DND-41 (cell line): ENCODE measurements around the gene SLC43A1.

Source experiments
- ATAC-seq: fragments of 200-7000 bp; cut with Tn5 transposase; 3 replicates; pipeline ENCODE4 v1.9.1; 2021; ENCODE audit warnings: low read depth; ENCODE audit not compliant: insufficient read depth
- DNase-seq: peaks from one replicate; pipeline ENCODE4 v3.0.0-alpha.2; 2020
- H2AFZ ChIP-seq: 2 replicates; pipeline ENCODE4 v1.6.0; 2012; ENCODE audit warnings: low read depth, low read length
- H3K27ac ChIP-seq: 2 replicates; pipeline ENCODE4 v1.5.1; 2012; ENCODE audit warnings: low read length, inconsistent platforms
- H3K27me3 ChIP-seq: fragments of 200-600 bp; sonication (generic); 2 replicates; pipeline ENCODE4 v1.6.0; 2012; ENCODE audit warnings: low read length, mild to moderate bottlenecking, inconsistent platforms; ENCODE audit not compliant: insufficient read depth, poor library complexity
- H3K36me3 ChIP-seq: 2 replicates; pipeline ENCODE4 v1.5.1; 2012; ENCODE audit warnings: low read length, inconsistent platforms; ENCODE audit not compliant: insufficient read depth
- H3K4me1 ChIP-seq: 2 replicates; pipeline ENCODE4 v1.5.1; 2012; ENCODE audit warnings: mild to moderate bottlenecking, low read length; ENCODE audit not compliant: insufficient read depth
- H3K4me2 ChIP-seq: 2 replicates; pipeline ENCODE4 v1.6.0; 2012; ENCODE audit warnings: mild to moderate bottlenecking, moderate library complexity, low read length, inconsistent platforms; ENCODE audit not compliant: insufficient read depth
- H3K4me3 ChIP-seq, 2 experiments: fragments of 200-600 bp in 1 of 2; shearing (Covaris generic) in 1 of 2; 2 replicates each; pipeline ENCODE4 v1.5.1; 2012 to 2016; ENCODE audit warnings: inconsistent platforms in 2 of 2, low read length in 2 of 2, mild to moderate bottlenecking in 2 of 2, low read depth in 1 of 2, moderate library complexity in 1 of 2
- H3K79me2 ChIP-seq: 2 replicates; pipeline ENCODE4 v1.6.0; 2012; ENCODE audit warnings: low read length, inconsistent platforms; ENCODE audit not compliant: insufficient read depth
- H3K9ac ChIP-seq: 2 replicates; pipeline ENCODE4 v1.6.0; 2012; ENCODE audit warnings: low read depth, mild to moderate bottlenecking, inconsistent platforms, low read length, moderate library complexity
- H3K9me3 ChIP-seq: 2 replicates; pipeline ENCODE4 v1.5.1; 2012; ENCODE audit warnings: low read length, moderate library complexity, mild to moderate bottlenecking, inconsistent platforms; ENCODE audit not compliant: insufficient read depth, severe bottlenecking
- H4K20me1 ChIP-seq: 2 replicates; pipeline ENCODE4 v1.6.0; 2012; ENCODE audit warnings: low read length; ENCODE audit not compliant: insufficient read depth
- CTCF ChIP-seq: IDR thresholded peaks from 2 replicates; pipeline ENCODE4 v1.5.1; 2012; ENCODE audit warnings: borderline replicate concordance, low read length, moderate library complexity, mild to moderate bottlenecking; ENCODE audit not compliant: poor library complexity, severe bottlenecking; ENCODE audit errors: extremely low read depth
- EZH2 ChIP-seq: IDR thresholded peaks from 3 replicates; pipeline ENCODE4 v1.6.1; 2012; ENCODE audit warnings: borderline replicate concordance, low read depth, mild to moderate bottlenecking, moderate library complexity, low read length, inconsistent platforms; ENCODE audit not compliant: severe bottlenecking

SLC43A1 gene

GRCh38 chr11:57499413-57499982 is 16.0 kb downstream of the SLC43A1 start:
- H3K4me1 ChIP-seq: no peaks in the 10 kb centered on the region
- H3K36me3 ChIP-seq: peaks cover 6% of the 10 kb centered on the region; the same call in 1 of the 2 replicates

GRCh38 chr11:57498540-57498939 is 17.0 kb downstream of the SLC43A1 start:
- TF ChIP-seq EZH2: no peak
- TF ChIP-seq CTCF: no peak
- H3K4me2 ChIP-seq: no peak overlapping the region
- peaks cover 6% of the 10 kb centered on the region for H3K4me1 ChIP-seq
- H3K79me2 ChIP-seq: no peaks in the 10 kb centered on the region
- H3K4me3 ChIP-seq: no peak overlapping the region
- H3K27me3 ChIP-seq: no peaks in the 10 kb centered on the region
- ATAC-seq (no peak), DNase-seq (no peak)
- H2AFZ ChIP-seq: no peak overlapping the region
- H3K9ac ChIP-seq: no peak overlapping the region
- no peaks in the 10 kb centered on the region for H3K9me3 ChIP-seq
- peaks cover 6% of the 10 kb centered on the region; the same call in 1 of the 2 replicates for H3K36me3 ChIP-seq
- H4K20me1 ChIP-seq: no peaks in the 10 kb centered on the region
- H3K27ac ChIP-seq: no peak overlapping the region

More at GRCh38 chr11:57499413-57499982, 16.0 kb downstream of the SLC43A1 start:
- Histone ChIP-seq H3K79me2 (no peaks in the 10 kb centered on the region), H3K4me3 (no peak overlapping the region), H3K9ac (no peak overlapping the region), H3K4me2 (no peak overlapping the region), H3K27me3 (no peaks in the 10 kb centered on the region), H3K27ac (no peak overlapping the region), H4K20me1 (no peaks in the 10 kb centered on the region), H3K9me3 (no peaks in the 10 kb centered on the region), H2AFZ (no peak overlapping the region)
- DNase-seq (no peak), ATAC-seq (no peak)
- TF ChIP-seq EZH2: no peak
- TF ChIP-seq CTCF: no peak

GRCh38 chr11:57497303-57498247 is 17.9 kb downstream of the SLC43A1 start:
- Histone ChIP-seq H3K27ac (no peak overlapping the region), H3K27me3 (no peaks in the 10 kb centered on the region), H4K20me1 (no peaks in the 10 kb centered on the region), H2AFZ (no peak overlapping the region), H3K9ac (no peak overlapping the region), H3K79me2 (no peaks in the 10 kb centered on the region), H3K4me3 (no peak overlapping the region), H3K9me3 (no peaks in the 10 kb centered on the region), H3K36me3 (peaks cover 6% of the 10 kb centered on the region; the same call in 1 of the 2 replicates), H3K4me1 (peaks cover 8% of the 10 kb centered on the region), H3K4me2 (no peak overlapping the region)
- ATAC-seq (no peak), DNase-seq (no peak)
- no peak for TF ChIP-seq EZH2
- no peak for TF ChIP-seq CTCF
